ENCODE measurements around the gene KNDC1.

KNDC1 gene

DNA sequence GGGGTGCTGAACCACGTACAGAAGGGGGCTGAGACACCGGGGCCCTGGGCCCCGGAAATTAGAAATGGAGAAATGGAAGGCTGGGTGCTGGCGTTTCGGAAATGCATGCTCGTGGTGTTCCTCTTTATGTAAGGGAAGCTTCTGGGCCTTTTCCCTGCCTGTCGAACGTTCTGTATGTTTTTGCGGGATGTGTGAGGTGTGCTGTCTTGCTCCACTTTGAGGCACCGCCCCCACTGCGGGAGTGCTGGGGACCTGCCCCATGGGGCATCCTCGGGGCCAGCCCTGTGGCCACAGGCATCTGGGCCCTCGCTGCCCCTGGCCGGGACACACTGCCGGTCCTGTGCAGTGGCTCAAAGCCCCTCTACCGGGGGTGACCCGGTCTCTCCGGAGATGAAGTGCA, 75.9 kb downstream of the KNDC1 start:
- no peak for DNase-seq
- no peak overlapping the region for H4K12ac ChIP-seq (ENCODE audit: low read depth, low read length)
- no peak overlapping the region for H3K4ac ChIP-seq (ENCODE audit: low read depth, low read length)
- H2AK5ac ChIP-seq (ENCODE audit: low read length): no peak overlapping the region
- H3K27ac ChIP-seq (ENCODE audit: low read depth, low read length): no peak overlapping the region
- no peaks in the 10 kb centered on the region for H3K79me2 ChIP-seq (ENCODE audit: control insufficient read depth, insufficient read depth, low read length, poor library complexity)
- no peak overlapping the region for H2BK12ac ChIP-seq (ENCODE audit: low read length)
- H3K79me1 ChIP-seq (ENCODE audit: low read length): no peaks in the 10 kb centered on the region
- no peak overlapping the region for H3K18ac ChIP-seq (ENCODE audit: low read length)
- peaks cover 69% of the 10 kb centered on the region for H3K27me3 ChIP-seq (ENCODE audit: insufficient read depth, low read length)
- H4K8ac ChIP-seq (ENCODE audit: low read depth, low read length): no peak overlapping the region
- no peak overlapping the region for H3K14ac ChIP-seq (ENCODE audit: low read length)
- H3K9me3 ChIP-seq (ENCODE audit: insufficient read depth, low read depth, low read length): peaks cover 8% of the 10 kb centered on the region
- no peak overlapping the region for H2BK120ac ChIP-seq (ENCODE audit: insufficient read depth, low read length, poor library complexity)
- no peak overlapping the region for H2AFZ ChIP-seq (ENCODE audit: insufficient read depth, low read length, poor library complexity)
- no peaks in the 10 kb centered on the region for H3K36me3 ChIP-seq (ENCODE audit: control insufficient read depth in 1 of 2, insufficient read depth in 2 of 2, low read length in 2 of 2)
- no peak overlapping the region for H4K91ac ChIP-seq (ENCODE audit: low read depth, low read length)
- no peak overlapping the region for H3K4me3 ChIP-seq (ENCODE audit: low read depth, low read length)
- WGBS (ENCODE audit: extremely low coverage, insufficient coverage, insufficient read length): no CpG with 5 or more reads among the region's 18 CpGs
- H3K4me2 ChIP-seq (ENCODE audit: low read length): no peak overlapping the region
- no peak overlapping the region for H3K9ac ChIP-seq (ENCODE audit: low read length)
- H3K4me1 ChIP-seq (ENCODE audit: control insufficient read depth in 1 of 2, insufficient read depth in 2 of 2, low read length in 2 of 2): peaks cover 7 to 8% of the 10 kb centered on the region in 2 experiments
- H2BK5ac ChIP-seq (ENCODE audit: low read depth, low read length, poor library complexity): no peak overlapping the region
- no peak overlapping the region for H3K23ac ChIP-seq (ENCODE audit: low read length)

DNA sequence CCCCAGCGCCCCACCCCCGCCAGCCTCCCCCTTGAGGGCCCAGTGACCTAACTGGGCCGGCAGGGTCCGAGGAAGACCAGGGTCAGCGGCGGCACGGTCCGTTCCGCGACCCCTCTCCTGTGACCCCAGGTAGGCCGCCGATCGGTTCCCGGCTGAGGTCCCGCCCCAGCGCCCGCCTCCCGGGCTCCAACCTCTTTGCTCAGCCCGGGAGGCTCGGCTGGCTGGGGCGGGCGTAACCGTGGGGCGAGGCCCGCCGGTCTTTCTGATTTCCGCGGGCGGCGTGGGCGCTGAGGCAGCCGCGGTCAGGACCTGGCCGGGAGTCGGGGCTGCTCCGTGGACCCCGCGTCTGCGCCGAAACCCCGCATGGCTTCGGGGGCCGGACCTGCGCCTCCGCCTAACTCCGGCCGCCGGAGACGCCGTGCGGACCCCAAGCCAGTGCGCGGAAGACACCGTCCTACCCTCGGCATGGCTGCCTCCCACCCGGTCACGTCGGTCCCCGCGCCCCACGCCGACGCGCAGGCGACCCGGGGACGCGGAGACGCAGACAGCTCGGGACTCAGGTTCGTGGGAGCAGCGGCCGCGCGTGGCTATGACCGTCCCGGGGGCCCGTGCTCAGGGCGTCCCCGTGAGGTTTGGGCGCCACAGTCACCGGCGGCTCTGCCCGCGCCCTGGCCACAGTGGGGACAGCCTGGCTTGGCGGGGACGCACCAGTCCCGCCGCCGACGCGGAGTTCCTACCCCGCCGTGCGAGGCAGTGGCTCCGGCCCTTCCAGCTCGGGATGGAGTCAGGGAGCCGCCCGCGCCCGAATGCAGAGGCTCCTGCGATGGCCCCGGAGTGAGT, 76.6 kb downstream of the KNDC1 start:
- WGBS (ENCODE audit: extremely low coverage, insufficient coverage, insufficient read length): no CpG with 5 or more reads among the region's 103 CpGs
- Histone ChIP-seq H3K27ac (ENCODE audit: low read depth, low read length) (no peak overlapping the region), H4K12ac (ENCODE audit: low read depth, low read length) (no peak overlapping the region), H3K4me3 (ENCODE audit: low read depth, low read length) (no peak overlapping the region), H3K36me3 (ENCODE audit: control insufficient read depth in 1 of 2, insufficient read depth in 2 of 2, low read length in 2 of 2) (no peaks in the 10 kb centered on the region), H2BK120ac (ENCODE audit: insufficient read depth, low read length, poor library complexity) (no peak overlapping the region), H3K23ac (ENCODE audit: low read length) (no peak overlapping the region), H3K27me3 (ENCODE audit: insufficient read depth, low read length) (peaks cover 62% of the 10 kb centered on the region), H3K18ac (ENCODE audit: low read length) (no peak overlapping the region), H2AFZ (ENCODE audit: insufficient read depth, low read length, poor library complexity) (peak overlapping the region; percentile 17), H3K79me1 (ENCODE audit: low read length) (no peaks in the 10 kb centered on the region), H4K91ac (ENCODE audit: low read depth, low read length) (no peak overlapping the region), H3K4me2 (ENCODE audit: low read length) (peak overlapping the region; percentile 53), H3K9ac (ENCODE audit: low read length) (no peak overlapping the region), H4K8ac (ENCODE audit: low read depth, low read length) (no peak overlapping the region), H3K79me2 (ENCODE audit: control insufficient read depth, insufficient read depth, low read length, poor library complexity) (no peaks in the 10 kb centered on the region), H3K9me3 (ENCODE audit: insufficient read depth, low read depth, low read length) (peaks cover 4% of the 10 kb centered on the region), H2BK5ac (ENCODE audit: low read depth, low read length, poor library complexity) (no peak overlapping the region), H3K4me1 (ENCODE audit: control insufficient read depth in 1 of 2, insufficient read depth in 2 of 2, low read length in 2 of 2) (peaks cover 7 to 8% of the 10 kb centered on the region in 2 experiments), H3K14ac (ENCODE audit: low read length) (no peak overlapping the region), H3K4ac (ENCODE audit: low read depth, low read length) (no peak overlapping the region), H2BK12ac (ENCODE audit: low read length) (no peak overlapping the region), H2AK5ac (ENCODE audit: low read length) (no peak overlapping the region)
- no peak for DNase-seq

DNA sequence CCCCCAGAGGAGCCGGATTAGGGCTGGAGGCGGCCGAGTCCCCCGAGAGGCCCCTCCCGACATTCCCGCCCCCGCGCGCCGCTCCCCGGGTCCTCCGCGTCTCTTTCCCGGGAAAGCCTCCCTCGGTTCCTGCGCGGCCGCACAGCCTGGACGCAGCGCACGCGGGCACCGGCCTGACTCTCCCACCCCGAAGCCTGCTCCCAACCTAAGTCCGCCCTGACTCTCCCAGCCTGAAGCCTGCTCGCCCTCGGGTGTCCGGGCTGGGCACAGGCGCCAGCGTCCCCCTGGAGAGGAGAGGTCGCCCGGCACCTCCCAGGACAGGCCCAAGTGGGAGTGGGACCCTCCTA, 77.2 kb downstream of the KNDC1 start:
- no peak overlapping the region for H4K91ac ChIP-seq (ENCODE audit: low read depth, low read length)
- H2AK5ac ChIP-seq (ENCODE audit: low read length): no peak overlapping the region
- no peak overlapping the region for H4K12ac ChIP-seq (ENCODE audit: low read depth, low read length)
- no peak overlapping the region for H3K14ac ChIP-seq (ENCODE audit: low read length)
- peak overlapping the region; percentile 5 for H2AFZ ChIP-seq (ENCODE audit: insufficient read depth, low read length, poor library complexity)
- H2BK120ac ChIP-seq (ENCODE audit: insufficient read depth, low read length, poor library complexity): no peak overlapping the region
- H2BK12ac ChIP-seq (ENCODE audit: low read length): no peak overlapping the region
- H4K8ac ChIP-seq (ENCODE audit: low read depth, low read length): no peak overlapping the region
- H3K79me1 ChIP-seq (ENCODE audit: low read length): no peaks in the 10 kb centered on the region
- no peak for DNase-seq
- WGBS (ENCODE audit: extremely low coverage, insufficient coverage, insufficient read length): no CpG with 5 or more reads among the region's 32 CpGs
- H3K4me1 ChIP-seq (ENCODE audit: control insufficient read depth in 1 of 2, insufficient read depth in 2 of 2, low read length in 2 of 2): peaks cover 7 to 8% of the 10 kb centered on the region in 2 experiments
- H3K27ac ChIP-seq (ENCODE audit: low read depth, low read length): no peak overlapping the region
- H3K79me2 ChIP-seq (ENCODE audit: control insufficient read depth, insufficient read depth, low read length, poor library complexity): no peaks in the 10 kb centered on the region
- no peak overlapping the region for H3K4ac ChIP-seq (ENCODE audit: low read depth, low read length)
- H3K9me3 ChIP-seq (ENCODE audit: insufficient read depth, low read depth, low read length): peaks cover 4% of the 10 kb centered on the region
- H3K4me2 ChIP-seq (ENCODE audit: low read length): peak overlapping the region; percentile 53
- no peak overlapping the region for H3K9ac ChIP-seq (ENCODE audit: low read length)
- no peak overlapping the region for H3K4me3 ChIP-seq (ENCODE audit: low read depth, low read length)
- H3K18ac ChIP-seq (ENCODE audit: low read length): no peak overlapping the region
- H3K36me3 ChIP-seq (ENCODE audit: control insufficient read depth in 1 of 2, insufficient read depth in 2 of 2, low read length in 2 of 2): no peaks in the 10 kb centered on the region
- no peak overlapping the region for H2BK5ac ChIP-seq (ENCODE audit: low read depth, low read length, poor library complexity)
- no peak overlapping the region for H3K23ac ChIP-seq (ENCODE audit: low read length)
- peaks cover 56% of the 10 kb centered on the region for H3K27me3 ChIP-seq (ENCODE audit: insufficient read depth, low read length)

DNA sequence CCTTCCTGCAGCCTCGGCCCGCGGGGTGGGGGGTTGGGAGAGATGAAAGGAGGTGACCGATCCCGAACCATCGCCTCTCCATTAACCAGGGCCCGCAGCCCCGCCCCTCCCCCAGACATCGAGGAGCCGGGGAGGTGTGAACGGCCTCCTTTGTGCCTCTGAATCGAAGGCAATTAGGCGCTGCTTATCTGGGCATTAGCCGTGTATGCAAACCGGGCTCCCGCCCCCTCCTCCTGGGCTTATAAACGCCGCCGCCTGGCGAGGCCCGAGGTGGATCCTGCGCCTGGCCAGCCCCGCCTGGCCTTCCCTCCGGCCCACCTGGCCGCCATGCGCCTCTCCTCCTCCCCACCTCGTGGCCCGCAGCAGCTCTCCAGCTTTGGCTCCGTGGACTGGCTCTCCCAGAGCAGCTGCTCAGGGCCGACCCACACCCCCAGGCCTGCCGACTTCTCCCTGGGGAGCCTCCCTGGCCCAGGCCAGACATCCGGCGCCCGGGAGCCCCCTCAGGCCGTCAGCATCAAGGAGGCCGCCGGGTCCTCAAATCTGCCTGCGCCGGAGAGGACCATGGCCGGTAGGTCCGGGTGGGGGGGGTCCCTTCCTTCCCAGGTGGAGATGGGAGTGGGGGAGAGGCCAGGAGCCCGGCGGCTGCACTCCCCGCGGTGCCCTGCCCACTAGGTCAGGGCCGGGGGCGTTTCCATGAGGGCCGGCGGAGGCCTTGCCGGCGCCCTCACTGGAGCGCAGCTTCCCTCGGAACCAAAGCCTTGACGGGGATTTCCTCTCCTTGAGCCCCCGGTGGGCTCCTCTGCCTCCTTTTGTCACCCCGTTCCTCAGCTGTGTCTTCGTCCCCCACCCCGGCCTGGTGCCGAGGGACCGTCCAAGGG, 77.8 kb downstream of the KNDC1 start, which contains the start of gene VENTX:
Gene VENTX (plus strand): TSS at position 268 of the 878 bp plus-strand sequence. CDS start 60 bp downstream, at position 328.
- no peaks in the 10 kb centered on the region for H3K79me1 ChIP-seq (ENCODE audit: low read length)
- no peak within 1 kb of the TSS for H3K4ac ChIP-seq (ENCODE audit: low read depth, low read length)
- H3K9ac ChIP-seq (ENCODE audit: low read length): no peak within 1 kb of the TSS
- no peak within 1 kb of the TSS for H4K12ac ChIP-seq (ENCODE audit: low read depth, low read length)
- H3K36me3 ChIP-seq (ENCODE audit: control insufficient read depth in 1 of 2, insufficient read depth in 2 of 2, low read length in 2 of 2): no peaks in the 10 kb centered on the region
- WGBS (ENCODE audit: extremely low coverage, insufficient coverage, insufficient read length): no CpG with 5 or more reads among the region's 60 CpGs
- H2BK120ac ChIP-seq (ENCODE audit: insufficient read depth, low read length, poor library complexity): no peak within 1 kb of the TSS
- H3K27ac ChIP-seq (ENCODE audit: low read depth, low read length): no peak within 1 kb of the TSS
- peaks cover 53% of the 10 kb centered on the region for H3K27me3 ChIP-seq (ENCODE audit: insufficient read depth, low read length)
- peaks cover 5% of the 10 kb centered on the region for H3K9me3 ChIP-seq (ENCODE audit: insufficient read depth, low read depth, low read length)
- no peak within 1 kb of the TSS for H2BK5ac ChIP-seq (ENCODE audit: low read depth, low read length, poor library complexity)
- H3K14ac ChIP-seq (ENCODE audit: low read length): no peak within 1 kb of the TSS
- H3K23ac ChIP-seq (ENCODE audit: low read length): no peak within 1 kb of the TSS
- H2AK5ac ChIP-seq (ENCODE audit: low read length): no peak within 1 kb of the TSS
- H3K4me1 ChIP-seq (ENCODE audit: control insufficient read depth in 1 of 2, insufficient read depth in 2 of 2, low read length in 2 of 2): peaks cover 7 to 8% of the 10 kb centered on the region in 2 experiments
- no peak within 1 kb of the TSS for H3K4me3 ChIP-seq (ENCODE audit: low read depth, low read length)
- no peak within 1 kb of the TSS for H4K8ac ChIP-seq (ENCODE audit: low read depth, low read length)
- H3K4me2 ChIP-seq (ENCODE audit: low read length): peak within 1 kb of the TSS; percentile 53
- no peak within 1 kb of the TSS for H4K91ac ChIP-seq (ENCODE audit: low read depth, low read length)
- H3K18ac ChIP-seq (ENCODE audit: low read length): no peak within 1 kb of the TSS
- no peak within 1 kb of the TSS for H2BK12ac ChIP-seq (ENCODE audit: low read length)
- peak within 1 kb of the TSS; percentile 17 for H2AFZ ChIP-seq (ENCODE audit: insufficient read depth, low read length, poor library complexity)
- H3K79me2 ChIP-seq (ENCODE audit: control insufficient read depth, insufficient read depth, low read length, poor library complexity): no peaks in the 10 kb centered on the region
- no peak for DNase-seq

All from trophoblast cell (in vitro differentiated cells and primary cell).